Measurements from ENCODE around the gene POP5. TPM values are rescaled to one million over a fixed set of nuclear protein-coding genes. Genes with fewer than 3 reads are reported as not detected.

Gene POP5
- total and polyA plus RNA-seq, 9 donors: 13.6 to 39.4 (median 25.7) TPM

- no peaks in the 10 kb centered on the region for H3K9me3 ChIP-seq
- H3K27ac ChIP-seq: peak overlapping the region in 1 of 2 donors; percentile 36
- TF ChIP-seq POLR2A (IDR thresholded peaks at IDR 0.05) (no peak), CTCF (IDR thresholded peaks at IDR 0.05) (no peak), EP300 (IDR thresholded peaks at IDR 0.05) (no peak)
- H3K4me1 ChIP-seq (ENCODE audit: insufficient read depth): peaks cover 34% of the 10 kb centered on the region
- no peak for DNase-seq
- intact Hi-C loops (cut with DNase I): no loop called here
- WGBS, 3 donors: 17 to 23% (median 18%) methylated on average over 4 of the region's 4 CpGs
- H3K27me3 ChIP-seq: no peaks in the 10 kb centered on the region
- H3K36me3 ChIP-seq: no peaks in the 10 kb centered on the region
- no peak overlapping the region for H3K4me3 ChIP-seq
Measured at GRCh38 chr12:120537856-120538220, 43.4 kb downstream of the POP5 start.

- peaks cover 28% of the 10 kb centered on the region for H3K4me1 ChIP-seq (ENCODE audit: insufficient read depth)
- intact Hi-C loops (cut with DNase I): no loop called here
- H3K27ac ChIP-seq: no peak overlapping the region
- no peak for DNase-seq
- 46 to 62% (median 53%) methylated on average over 13 of the region's 13 CpGs for WGBS, 3 donors
- no peak for TF ChIP-seq POLR2A (IDR thresholded peaks at IDR 0.05)
- no peak for TF ChIP-seq EP300 (IDR thresholded peaks at IDR 0.05)
- TF ChIP-seq CTCF (IDR thresholded peaks at IDR 0.05): no peak
- no peaks in the 10 kb centered on the region for H3K9me3 ChIP-seq
- peak overlapping the region; percentile 81 for H3K4me3 ChIP-seq
- no peaks in the 10 kb centered on the region for H3K27me3 ChIP-seq
- no peaks in the 10 kb centered on the region for H3K36me3 ChIP-seq
Measured at GRCh38 chr12:120536064-120536791, 45.0 kb downstream of the POP5 start.

- 1 to 3% (median 2%) methylated on average over 38 to 52 of the region's 52 CpGs for WGBS, 3 donors
- intact Hi-C loops (cut with DNase I): no loop called here
Measured at GRCh38 chr12:120534703-120535655, 46.2 kb downstream of the POP5 start.

More at GRCh38 chr12:120534703-120535655, 46.2 kb downstream of the POP5 start:
- TF ChIP-seq POLR2A (IDR thresholded peaks at IDR 0.05) (no peak), EP300 (IDR thresholded peaks at IDR 0.05) (no peak), CTCF (IDR thresholded peaks at IDR 0.05) (no peak)
- Histone ChIP-seq H3K36me3 (no peaks in the 10 kb centered on the region), H3K4me1 (ENCODE audit: insufficient read depth) (peaks cover 24% of the 10 kb centered on the region), H3K27me3 (no peaks in the 10 kb centered on the region), H3K9me3 (no peaks in the 10 kb centered on the region), H3K4me3 (peak overlapping the region; percentile 81), H3K27ac (peak overlapping the region; percentile 70 to 76)
- DNase-seq: peak in 4 of 5 donors; percentile 31 to 61 (median 54)

Measured in ovary (tissue), 9 donors.